ENCODE measurements around the gene HSD17B12.

GRCh38 chr11:43834286-43834685, 153.7 kb downstream of the HSD17B12 start:
- no peak for TF ChIP-seq CTCF (IDR thresholded peaks at IDR 0.05)
- no peak for TF ChIP-seq MAZ (IDR thresholded peaks at IDR 0.05; ENCODE audit: borderline replicate concordance, low read depth, low read length)
- no peak for TF ChIP-seq CBX8 (IDR thresholded peaks at IDR 0.05)
- no peak for TF ChIP-seq SMC3 (IDR thresholded peaks at IDR 0.05)
- no peak for TF ChIP-seq EP300 (IDR thresholded peaks at IDR 0.05)
- no peak for TF ChIP-seq JUN (IDR thresholded peaks at IDR 0.05)
- no peak for TF ChIP-seq MAX (IDR thresholded peaks at IDR 0.05)
- TF ChIP-seq PHF8 (IDR thresholded peaks at IDR 0.05; ENCODE audit: borderline replicate concordance, low read depth) = no peak
- TF ChIP-seq HEYL (CRISPR knock-in tag; IDR thresholded peaks at IDR 0.05) = no peak
- TF ChIP-seq NFE2L2 (conservative IDR thresholded peaks at IDR 0.05; ENCODE audit: low read length) = no peak
- no peak for TF ChIP-seq ZFP36 (IDR thresholded peaks at IDR 0.05; ENCODE audit: borderline replicate concordance, partially characterized antibody)
- no peak for TF ChIP-seq POLR2A (IDR thresholded peaks at IDR 0.05; ENCODE audit: low read length)

Measured in A549 (cell line).